ENCODE data around the gene QRICH1.

DNA sequence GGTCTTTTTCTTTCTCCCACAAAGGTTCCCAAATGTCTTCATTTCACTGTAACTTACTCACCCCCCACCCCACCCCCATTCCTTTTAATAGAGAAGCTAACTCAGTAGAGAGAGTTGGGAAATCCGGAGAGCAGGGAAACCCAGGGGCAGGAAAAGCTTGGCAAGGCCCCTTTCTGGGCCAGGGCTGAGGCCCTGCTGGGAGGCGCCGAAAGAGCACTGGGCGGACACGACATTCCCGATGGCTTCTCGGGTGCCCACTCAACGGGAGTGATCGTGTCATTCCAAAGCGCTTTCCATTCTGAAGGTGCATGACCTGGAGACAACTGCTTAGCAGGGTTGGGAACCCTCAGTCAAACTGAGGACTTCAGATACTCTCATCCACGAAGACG lies 73.9 kb downstream of the QRICH1 start:
- TF ChIP-seq, protein P1, sequence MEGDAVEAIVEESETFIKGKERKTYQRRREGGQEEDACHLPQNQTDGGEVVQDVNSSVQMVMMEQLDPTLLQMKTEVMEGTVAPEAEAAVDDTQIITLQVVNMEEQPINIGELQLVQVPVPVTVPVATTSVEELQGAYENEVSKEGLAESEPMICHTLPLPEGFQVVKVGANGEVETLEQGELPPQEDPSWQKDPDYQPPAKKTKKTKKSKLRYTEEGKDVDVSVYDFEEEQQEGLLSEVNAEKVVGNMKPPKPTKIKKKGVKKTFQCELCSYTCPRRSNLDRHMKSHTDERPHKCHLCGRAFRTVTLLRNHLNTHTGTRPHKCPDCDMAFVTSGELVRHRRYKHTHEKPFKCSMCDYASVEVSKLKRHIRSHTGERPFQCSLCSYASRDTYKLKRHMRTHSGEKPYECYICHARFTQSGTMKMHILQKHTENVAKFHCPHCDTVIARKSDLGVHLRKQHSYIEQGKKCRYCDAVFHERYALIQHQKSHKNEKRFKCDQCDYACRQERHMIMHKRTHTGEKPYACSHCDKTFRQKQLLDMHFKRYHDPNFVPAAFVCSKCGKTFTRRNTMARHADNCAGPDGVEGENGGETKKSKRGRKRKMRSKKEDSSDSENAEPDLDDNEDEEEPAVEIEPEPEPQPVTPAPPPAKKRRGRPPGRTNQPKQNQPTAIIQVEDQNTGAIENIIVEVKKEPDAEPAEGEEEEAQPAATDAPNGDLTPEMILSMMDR (conservative IDR thresholded peaks at IDR 0.05), result no peak
- TF ChIP-seq EZH2 (IDR thresholded peaks at IDR 0.05; ENCODE audit: low read depth), result no peak
